Measurements from ENCODE around the gene CHST11.

CHST11 gene

GRCh38 chr12:104699489-104700190 is 242.9 kb downstream of the CHST11 start:
- TF ChIP-seq CTCF (IDR thresholded peaks at IDR 0.05; ENCODE audit: low read depth, low read length), result no peak
- no peak overlapping the region for H3K4me3 ChIP-seq (ENCODE audit: low read depth, low read length)

DNA sequence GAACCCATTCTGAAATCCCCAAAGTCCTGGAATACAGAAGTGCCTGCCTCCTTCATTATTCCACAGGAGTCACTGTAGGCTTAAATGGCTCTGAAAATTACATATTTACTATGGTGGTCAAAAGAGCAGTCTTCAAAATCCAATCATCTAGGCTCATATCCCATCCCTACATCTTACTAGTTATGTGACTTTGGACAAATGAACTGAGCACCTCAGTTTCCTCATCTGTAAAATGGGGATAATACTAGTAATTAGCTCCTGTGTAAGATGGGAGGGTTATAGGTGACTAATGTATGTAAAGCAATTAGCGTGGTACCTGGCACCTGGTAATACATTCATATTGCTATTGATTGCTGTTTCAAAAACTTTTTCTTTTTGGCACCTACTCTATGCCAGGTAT is 243.6 kb downstream of the CHST11 start:
- TF ChIP-seq CTCF (IDR thresholded peaks at IDR 0.05; ENCODE audit: low read depth, low read length), result no peak
- no peak overlapping the region for H3K4me3 ChIP-seq (ENCODE audit: low read depth, low read length)

GRCh38 chr12:104701301-104701700 is 244.6 kb downstream of the CHST11 start:
- H3K4me3 ChIP-seq (ENCODE audit: low read depth, low read length), result no peak overlapping the region
- no peak for TF ChIP-seq CTCF (IDR thresholded peaks at IDR 0.05; ENCODE audit: low read depth, low read length)

DNA sequence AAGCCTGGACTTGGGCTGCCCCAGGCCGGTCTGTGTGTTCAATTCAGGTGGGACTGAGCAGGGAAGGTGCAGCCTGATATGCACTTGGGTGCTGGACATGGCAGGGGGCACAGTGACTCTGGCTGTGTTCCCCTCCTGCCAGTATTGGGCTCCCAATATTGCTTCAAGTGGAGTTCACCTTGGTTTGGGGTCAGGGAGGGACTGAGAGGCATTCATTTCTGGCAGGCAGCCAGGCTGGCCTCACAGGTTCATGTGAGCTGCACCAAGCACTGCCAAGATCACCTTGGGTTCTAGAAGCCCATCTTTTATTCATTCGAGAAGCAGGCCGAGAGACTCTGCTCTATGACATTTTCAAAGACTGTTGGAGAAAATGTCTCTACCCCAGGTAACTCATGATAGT is 245.0 kb downstream of the CHST11 start:
- TF ChIP-seq CTCF (IDR thresholded peaks at IDR 0.05; ENCODE audit: low read depth, low read length), result no peak
- no peak overlapping the region for H3K4me3 ChIP-seq (ENCODE audit: low read depth, low read length)

DNA sequence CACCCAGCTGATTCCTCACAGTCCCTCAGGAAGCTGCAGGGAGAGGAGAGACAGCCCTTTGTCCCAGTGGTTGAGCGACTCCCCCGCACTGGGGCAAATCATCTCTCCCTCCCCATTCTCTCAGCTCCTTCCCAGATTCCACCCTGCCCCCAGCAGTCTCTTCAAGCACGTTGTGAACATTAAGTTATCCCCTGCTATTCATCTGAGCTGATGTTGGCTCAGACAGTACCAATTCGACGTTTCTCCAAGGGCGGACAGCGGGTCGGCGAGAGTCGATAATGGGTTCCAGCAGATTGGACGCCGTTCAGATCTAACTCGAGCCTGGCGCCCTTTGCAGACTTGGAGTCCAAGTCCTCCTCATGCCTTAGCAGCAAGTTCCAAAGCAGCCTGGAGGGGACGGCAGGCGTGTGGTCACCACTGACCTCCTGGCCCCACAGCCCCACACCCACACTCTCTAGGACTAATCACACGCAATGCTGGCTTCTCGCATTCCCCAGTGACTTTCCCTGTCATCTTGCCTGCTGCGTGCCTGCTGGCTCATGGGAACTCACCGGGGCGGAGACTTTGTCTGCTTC is 245.9 kb downstream of the CHST11 start:
- TF ChIP-seq CTCF (IDR thresholded peaks at IDR 0.05; ENCODE audit: low read depth, low read length), result no peak
- no peak overlapping the region for H3K4me3 ChIP-seq (ENCODE audit: low read depth, low read length)

- no peak for TF ChIP-seq CTCF (IDR thresholded peaks at IDR 0.05; ENCODE audit: low read depth, low read length)
- H3K4me3 ChIP-seq (ENCODE audit: low read depth, low read length), result no peak overlapping the region
Measured at GRCh38 chr12:104703372-104703771, 246.6 kb downstream of the CHST11 start.

DNA sequence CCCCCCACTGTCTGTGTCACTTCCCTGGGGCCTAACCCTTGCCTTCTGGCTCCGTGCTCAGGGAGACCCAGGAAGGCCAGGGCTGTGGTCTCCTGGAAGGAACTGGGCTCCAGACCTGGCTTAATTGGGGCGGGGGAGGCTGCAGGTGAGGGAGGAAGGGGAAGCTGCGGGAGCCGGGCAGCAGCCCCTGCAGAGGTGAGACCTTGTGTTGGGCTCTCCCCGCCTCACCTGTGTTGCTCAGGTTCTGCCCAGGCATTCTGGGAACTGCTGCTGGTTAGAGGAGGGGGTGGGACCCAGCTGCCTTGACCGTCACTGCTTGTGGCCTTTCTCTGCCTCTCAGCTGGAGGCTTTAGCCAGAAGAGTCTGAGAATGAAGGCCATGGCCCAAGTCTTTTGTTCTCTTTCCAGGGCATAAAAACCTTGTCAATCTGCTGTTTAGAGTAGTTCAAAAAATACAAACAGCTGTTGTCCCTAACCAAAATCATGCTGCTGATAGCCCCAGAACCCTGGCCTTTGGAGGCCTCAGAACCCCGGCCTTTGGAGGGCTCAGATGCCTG is 247.6 kb downstream of the CHST11 start:
- no peak overlapping the region for H3K4me3 ChIP-seq (ENCODE audit: low read depth, low read length)
- TF ChIP-seq CTCF (IDR thresholded peaks at IDR 0.05; ENCODE audit: low read depth, low read length), result no peak
